ENCODE data around the gene CSNK1E.
A peak's percentile ranks its signal among the peaks of the same experiment; 100 is the strongest.

Gene CSNK1E

GRCh38 chr22:38308791-38309498 lies 8.3 kb downstream of the CSNK1E start:
- no peak for DNase-seq (ENCODE audit: low read depth, low spot score)

GRCh38 chr22:38305471-38306448 lies 11.5 kb downstream of the CSNK1E start:
- DNase-seq (ENCODE audit: low read depth, low spot score) = peak; percentile 39

- no peak for DNase-seq (ENCODE audit: low read depth, low spot score)
Observed at GRCh38 chr22:38304526-38304925, 12.7 kb downstream of the CSNK1E start.

- DNase-seq (ENCODE audit: low read depth, low spot score) = no peak
Observed at GRCh38 chr22:38303974-38304373, 13.3 kb downstream of the CSNK1E start.

- DNase-seq (ENCODE audit: low read depth, low spot score) = no peak
Observed at GRCh38 chr22:38302906-38303305, 14.3 kb downstream of the CSNK1E start.

GRCh38 chr22:38300946-38301345 lies 16.3 kb downstream of the CSNK1E start:
- no peak for DNase-seq (ENCODE audit: low read depth, low spot score)

GRCh38 chr22:38300197-38300945 lies 16.9 kb downstream of the CSNK1E start:
- DNase-seq (ENCODE audit: low read depth, low spot score) = no peak

- DNase-seq (ENCODE audit: low read depth, low spot score) = no peak
Observed at GRCh38 chr22:38299770-38300102, 17.5 kb downstream of the CSNK1E start.

GRCh38 chr22:38298312-38299005 lies 18.8 kb downstream of the CSNK1E start:
- peak; percentile 97 for DNase-seq (ENCODE audit: low read depth, low spot score)

GRCh38 chr22:38296372-38296771 lies 20.9 kb downstream of the CSNK1E start:
- no peak for DNase-seq (ENCODE audit: low read depth, low spot score)

- DNase-seq (ENCODE audit: low read depth, low spot score) = no peak
Observed at GRCh38 chr22:38295863-38296262, 21.4 kb downstream of the CSNK1E start.

GRCh38 chr22:38295339-38295738 lies 21.9 kb downstream of the CSNK1E start:
- no peak for DNase-seq (ENCODE audit: low read depth, low spot score)

GRCh38 chr22:38294193-38294592 lies 23.0 kb downstream of the CSNK1E start:
- DNase-seq (ENCODE audit: low read depth, low spot score) = no peak

- no peak for DNase-seq (ENCODE audit: low read depth, low spot score)
Observed at GRCh38 chr22:38292694-38293093, 24.5 kb downstream of the CSNK1E start.

GRCh38 chr22:38291201-38291777 lies 25.9 kb downstream of the CSNK1E start:
- no peak for DNase-seq (ENCODE audit: low read depth, low spot score)

GRCh38 chr22:38290347-38290746 lies 26.9 kb downstream of the CSNK1E start:
- DNase-seq (ENCODE audit: low read depth, low spot score) = no peak

- DNase-seq (ENCODE audit: low read depth, low spot score) = no peak
Observed at GRCh38 chr22:38289583-38290082, 27.6 kb downstream of the CSNK1E start.

- DNase-seq (ENCODE audit: low read depth, low spot score) = no peak
Observed at GRCh38 chr22:38286915-38287669, 30.1 kb downstream of the CSNK1E start.

- no peak for DNase-seq (ENCODE audit: low read depth, low spot score)
Observed at GRCh38 chr22:38285018-38285417, 32.2 kb downstream of the CSNK1E start.

GRCh38 chr22:38284042-38284402 lies 33.2 kb downstream of the CSNK1E start:
- DNase-seq (ENCODE audit: low read depth, low spot score) = peak; percentile 89
